SK-N-SH (cell line): ENCODE data around the gene MLLT1. TPM values are rescaled to one million over a fixed set of nuclear protein-coding genes. Genes with fewer than 3 reads are reported as not detected.

Experiments
- CTCF ChIA-PET: fragments of 300-600, 350-600 bp; formaldehyde crosslinking; extraction: SDS; loops from one replicate; lab custom pipeline; 2021; lab: Yijun Ruan, JAX
- POLR2A ChIA-PET: fragments of 350-600 bp; sonication (Branson Sonifier 250); formaldehyde crosslinking; extraction: SDS; loops from one replicate; lab custom pipeline; 2020; ENCODE audit warnings: antibody characterized with exemption, inconsistent platforms; lab: Yijun Ruan, JAX
- DNase-seq: peaks from one replicate; pipeline ENCODE4 v3.0.0; 2012
- H2AFZ ChIP-seq: fragments of 200-600 bp; sonication (generic); 2 replicates; pipeline ENCODE4 v1.8.1; 2016; ENCODE audit warnings: antibody characterized with exemption, mild to moderate bottlenecking, low read depth
- H3F3A ChIP-seq: fragments of 200-600 bp; sonication (generic); replicated peaks from 2 replicates; pipeline ENCODE3; 2016; ENCODE audit warnings: antibody characterized with exemption, mild to moderate bottlenecking; ENCODE audit not compliant: insufficient read depth
- H3K27ac ChIP-seq, 2 experiments: fragments of 200-500 bp in 1 of 2; fragments of 200-600 bp in 1 of 2; sonication (Bioruptor generic) in 1 of 2; sonication (generic), shearing (Covaris generic) in 1 of 2; 2 replicates each; pipeline versions ENCODE4 v1.5.1 to v1.6.1; 2014 to 2016; ENCODE audit warnings: low read depth in 2 of 2, inconsistent platforms in 1 of 2, low read length in 1 of 2, mild to moderate bottlenecking in 1 of 2, mixed read lengths in 1 of 2
- H3K27me3 ChIP-seq: fragments of 200-600 bp; sonication (generic), shearing (Covaris generic); 2 replicates; pipeline ENCODE4 v1.6.1; 2016; ENCODE audit warnings: mixed run types; ENCODE audit not compliant: insufficient read depth
- H3K36me3 ChIP-seq, 2 experiments: fragments of 200-500 bp in 1 of 2; fragments of 200-600 bp in 1 of 2; sonication (Bioruptor generic) in 1 of 2; sonication (generic) in 1 of 2; replicated peaks in 1 of 2; 2 replicates each; pipeline versions ENCODE3 to v1.5.1; 2014 to 2016; ENCODE audit warnings: low read length in 1 of 2, mild to moderate bottlenecking in 1 of 2; ENCODE audit not compliant: insufficient read depth in 2 of 2, control insufficient read depth in 1 of 2
- H3K4me1 ChIP-seq, 2 experiments: fragments of 200-500 bp in 1 of 2; fragments of 200-600 bp in 1 of 2; sonication (Bioruptor generic) in 1 of 2; sonication (generic), shearing (Covaris generic) in 1 of 2; 2 replicates each; pipeline versions ENCODE4 v1.5.1 to v1.6.1; 2014 to 2016; ENCODE audit warnings: low read depth in 1 of 2, low read length in 1 of 2, mixed run types in 1 of 2; ENCODE audit not compliant: insufficient read depth in 2 of 2, control insufficient read depth in 1 of 2
- H3K4me2 ChIP-seq: fragments of 200-600 bp; sonication (generic), shearing (Covaris generic); 2 replicates; pipeline ENCODE4 v1.6.1; 2017; ENCODE audit warnings: mixed run types
- H3K4me3 ChIP-seq, 2 experiments: fragments of 200-500 bp in 1 of 2; fragments of 200-600 bp in 1 of 2; sonication (Bioruptor generic) in 1 of 2; sonication (generic), shearing (Covaris generic) in 1 of 2; 2 replicates each; pipeline versions ENCODE4 v1.5.1 to v1.8.1; 2014 to 2016; ENCODE audit warnings: low read depth in 2 of 2, inconsistent platforms in 1 of 2, low read length in 1 of 2, mild to moderate bottlenecking in 1 of 2, mixed read lengths in 1 of 2, moderate library complexity in 1 of 2
- H3K79me2 ChIP-seq: fragments of 200-600 bp; sonication (generic); 2 replicates; pipeline ENCODE4 v1.8.1; 2017; ENCODE audit warnings: mild to moderate bottlenecking; ENCODE audit not compliant: insufficient read depth
- H3K9ac ChIP-seq: fragments of 200-600 bp; sonication (generic); 2 replicates; pipeline ENCODE4 v1.6.1; 2017; ENCODE audit warnings: mixed run types
- H3K9me2 ChIP-seq: fragments of 200-600 bp; sonication (generic); 2 replicates; pipeline ENCODE4 v1.6.1; 2017; ENCODE audit warnings: mixed run types
- H3K9me3 ChIP-seq: fragments of 200-600 bp; sonication (generic); 2 replicates; pipeline ENCODE4 v1.6.1; 2017; ENCODE audit warnings: mixed run types, mild to moderate bottlenecking, moderate library complexity
- H4K20me1 ChIP-seq: fragments of 200-600 bp; sonication (generic); 2 replicates; pipeline ENCODE4 v1.6.1; 2017; ENCODE audit warnings: mild to moderate bottlenecking, mixed run types; ENCODE audit not compliant: insufficient read depth
- EZH2phosphoT487 ChIP-seq: fragments of 200-600 bp; sonication (generic); IDR thresholded peaks from 2 replicates; pipeline ENCODE4 v1.6.1; 2017; ENCODE audit warnings: low read depth, mixed run types, mild to moderate bottlenecking, antibody characterized with exemption, moderate library complexity, borderline replicate concordance
- FOSL2 ChIP-seq: IDR thresholded peaks from 2 replicates; pipeline ENCODE4 v1.4.0; 2012; ENCODE audit warnings: low read depth, mild to moderate bottlenecking, moderate library complexity, borderline replicate concordance
- FOXJ3 ChIP-seq: sonication (generic); formaldehyde crosslinking; IDR thresholded peaks from 2 replicates; pipeline ENCODE4 v1.5.1; 2020; ENCODE audit warnings: mild to moderate bottlenecking, missing genetic modification reagents
- IRF3 ChIP-seq: fragments of 150-350 bp; IDR thresholded peaks from 2 replicates; pipeline ENCODE4 v1.6.1; 2016; ENCODE audit warnings: mild to moderate bottlenecking, low read depth, low read length
- MEF2A ChIP-seq: IDR thresholded peaks from 2 replicates; pipeline ENCODE4 v1.4.0; 2012; ENCODE audit warnings: low read depth, borderline replicate concordance
- RCOR1 ChIP-seq: fragments of 150-350 bp; IDR thresholded peaks from 2 replicates; pipeline ENCODE4 v1.6.1; 2017; ENCODE audit warnings: antibody characterized with exemption, low read length
- SIN3A ChIP-seq: IDR thresholded peaks from 2 replicates; pipeline ENCODE4 v1.6.1; 2012; ENCODE audit warnings: low read depth, mild to moderate bottlenecking, low read length, moderate library complexity, borderline replicate concordance
- TCF12 ChIP-seq: IDR thresholded peaks from 2 replicates; pipeline ENCODE4 v1.4.0; 2012
- TEAD4 ChIP-seq: IDR thresholded peaks from 2 replicates; pipeline ENCODE4 v1.4.0; 2012; ENCODE audit warnings: mild to moderate bottlenecking, borderline replicate concordance; ENCODE audit not compliant: insufficient read depth
- USF2 ChIP-seq: fragments of 150-350 bp; IDR thresholded peaks from 2 replicates; pipeline ENCODE4 v1.6.1; 2017; ENCODE audit warnings: antibody characterized with exemption, low read length, low read depth, borderline replicate concordance
- ZBTB33 ChIP-seq: IDR thresholded peaks from 2 replicates; pipeline ENCODE4 v1.4.0; 2012; ENCODE audit warnings: low read depth, borderline replicate concordance
- WGBS: methylation state at CpG from one replicate; pipeline ENCODE4 v1.1.6; 2017; ENCODE audit warnings: low lambda C conversion rate; 5-methylcytosine and 5-hydroxymethylcytosine counted together
- polyA plus RNA-seq, 3 experiments: library from polyadenylated mRNA; depleted of rRNA; stranded (reverse); fragments of >200 nt; gene quantifications; 2 replicates each; pipeline ENCODE4 v1.2.3, GENCODE V29; 2012
- TF ChIP-seq, protein P1 (sequence below): IDR thresholded peaks from 2 replicates; pipeline ENCODE4 v1.4.0; 2012; ENCODE audit warnings: low read depth, borderline replicate concordance
- TF ChIP-seq, protein P2 (sequence below): fragments of 200-600 bp; sonication (generic); IDR thresholded peaks from 2 replicates; pipeline ENCODE4 v1.6.1; 2017; ENCODE audit warnings: antibody characterized with exemption, mild to moderate bottlenecking, moderate library complexity

Gene MLLT1
- polyA plus RNA-seq, 1 of the 3 experiments (the other 2 are of a cell fraction) = 19.0 TPM

DNA sequence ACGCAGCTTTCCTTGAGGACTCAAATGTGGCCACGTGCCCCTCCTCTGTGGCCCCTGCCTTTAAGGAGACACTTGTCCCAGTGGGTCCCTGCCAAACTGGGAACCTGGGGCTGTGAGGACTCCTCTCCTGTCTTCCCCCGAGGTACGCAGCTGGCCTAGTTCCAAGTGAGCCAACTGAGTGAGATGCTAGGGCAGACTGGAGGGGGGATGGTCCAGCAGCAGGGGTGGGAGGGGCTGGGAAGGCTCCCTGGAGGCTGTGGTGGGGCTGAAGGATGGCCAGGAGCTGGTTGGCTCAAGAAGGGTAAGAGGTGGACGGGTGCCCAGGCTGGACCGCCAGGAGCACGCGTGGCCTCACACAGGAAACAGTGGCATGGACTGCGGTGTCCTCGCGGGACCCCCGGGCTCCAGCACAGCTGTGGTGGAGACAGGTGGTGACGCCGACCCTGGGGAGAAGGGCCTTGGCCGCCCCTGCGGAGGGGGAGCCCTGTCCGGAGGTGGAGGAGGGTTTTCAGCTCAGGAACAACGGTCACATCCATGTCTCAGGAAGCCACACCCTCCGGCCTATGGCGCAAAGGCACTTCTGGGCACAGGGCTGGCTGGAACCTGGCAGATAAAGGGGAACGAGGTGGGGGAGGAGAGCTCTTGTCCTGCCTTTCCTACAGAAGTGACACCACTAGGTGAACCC is 45.8 kb downstream of the MLLT1 start:
- Histone ChIP-seq H4K20me1 (peaks cover 81% of the 10 kb centered on the region), H3K27ac (peak overlapping the region in 1 of 2 experiments; percentile 81; a peak in 2 of 4 replicates), H3K9ac (no peak overlapping the region), H3K4me3 (no peak overlapping the region), H3K36me3 (peaks cover 0 to 3% of the 10 kb centered on the region in 2 experiments), H3K79me2 (peaks cover 75% of the 10 kb centered on the region), H3K9me3 (no peaks in the 10 kb centered on the region), H3K27me3 (no peaks in the 10 kb centered on the region), H3F3A (no peaks in the 10 kb centered on the region), H3K4me1 (peaks cover 8 to 53% of the 10 kb centered on the region in 2 experiments; a peak in 2 of 4 replicates), H2AFZ (no peak overlapping the region), H3K9me2 (no peaks in the 10 kb centered on the region), H3K4me2 (no peak overlapping the region)
- ChIA-PET POLR2A (interaction anchor here (1.0 kb wide), 1 partner anchor 38 kb away, joined by 4 read pairs; no protein-coding TSS in a partner anchor), CTCF (interaction anchor here (2.2 to 2.6 kb wide), 2 partner anchors 16 to 37 kb away, joined by 13 to 17 read pairs; no protein-coding TSS in a partner anchor)
- TF ChIP-seq EZH2phosphoT487 = no peak
- TF ChIP-seq SIN3A = no peak
- TF ChIP-seq, protein P1, sequence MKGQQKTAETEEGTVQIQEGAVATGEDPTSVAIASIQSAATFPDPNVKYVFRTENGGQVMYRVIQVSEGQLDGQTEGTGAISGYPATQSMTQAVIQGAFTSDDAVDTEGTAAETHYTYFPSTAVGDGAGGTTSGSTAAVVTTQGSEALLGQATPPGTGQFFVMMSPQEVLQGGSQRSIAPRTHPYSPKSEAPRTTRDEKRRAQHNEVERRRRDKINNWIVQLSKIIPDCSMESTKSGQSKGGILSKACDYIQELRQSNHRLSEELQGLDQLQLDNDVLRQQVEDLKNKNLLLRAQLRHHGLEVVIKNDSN = no peak
- no peak for TF ChIP-seq RCOR1
- no peak for TF ChIP-seq TCF12
- TF ChIP-seq USF2 = no peak
- TF ChIP-seq, protein P2, sequence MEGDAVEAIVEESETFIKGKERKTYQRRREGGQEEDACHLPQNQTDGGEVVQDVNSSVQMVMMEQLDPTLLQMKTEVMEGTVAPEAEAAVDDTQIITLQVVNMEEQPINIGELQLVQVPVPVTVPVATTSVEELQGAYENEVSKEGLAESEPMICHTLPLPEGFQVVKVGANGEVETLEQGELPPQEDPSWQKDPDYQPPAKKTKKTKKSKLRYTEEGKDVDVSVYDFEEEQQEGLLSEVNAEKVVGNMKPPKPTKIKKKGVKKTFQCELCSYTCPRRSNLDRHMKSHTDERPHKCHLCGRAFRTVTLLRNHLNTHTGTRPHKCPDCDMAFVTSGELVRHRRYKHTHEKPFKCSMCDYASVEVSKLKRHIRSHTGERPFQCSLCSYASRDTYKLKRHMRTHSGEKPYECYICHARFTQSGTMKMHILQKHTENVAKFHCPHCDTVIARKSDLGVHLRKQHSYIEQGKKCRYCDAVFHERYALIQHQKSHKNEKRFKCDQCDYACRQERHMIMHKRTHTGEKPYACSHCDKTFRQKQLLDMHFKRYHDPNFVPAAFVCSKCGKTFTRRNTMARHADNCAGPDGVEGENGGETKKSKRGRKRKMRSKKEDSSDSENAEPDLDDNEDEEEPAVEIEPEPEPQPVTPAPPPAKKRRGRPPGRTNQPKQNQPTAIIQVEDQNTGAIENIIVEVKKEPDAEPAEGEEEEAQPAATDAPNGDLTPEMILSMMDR = no peak
- no peak for TF ChIP-seq FOXJ3 (CRISPR knock-in tag)
- no peak for TF ChIP-seq IRF3
- TF ChIP-seq ZBTB33 = no peak
- no peak for TF ChIP-seq MEF2A
- no peak for TF ChIP-seq TEAD4
- TF ChIP-seq FOSL2 = no peak
- WGBS = 62% methylated on average over 9 of the region's 21 CpGs
- peak; percentile 68 for DNase-seq
